Activated CD4-positive, alpha-beta T cell treated with anti-CD3 and anti-CD28 coated beads, Interleukin-2, Interleukin-4, amounts not matched to agents 100 ng/mL and 50 ng/mL, durations not matched to agents 16 hours and 8 hours (primary cell): ENCODE results near the gene SPTBN4.

Source experiments
- DNase-seq: peaks from one replicate; pipeline ENCODE4 v3.0.0-alpha.2; 2020; ENCODE audit warnings: low spot score

Gene SPTBN4

DNA sequence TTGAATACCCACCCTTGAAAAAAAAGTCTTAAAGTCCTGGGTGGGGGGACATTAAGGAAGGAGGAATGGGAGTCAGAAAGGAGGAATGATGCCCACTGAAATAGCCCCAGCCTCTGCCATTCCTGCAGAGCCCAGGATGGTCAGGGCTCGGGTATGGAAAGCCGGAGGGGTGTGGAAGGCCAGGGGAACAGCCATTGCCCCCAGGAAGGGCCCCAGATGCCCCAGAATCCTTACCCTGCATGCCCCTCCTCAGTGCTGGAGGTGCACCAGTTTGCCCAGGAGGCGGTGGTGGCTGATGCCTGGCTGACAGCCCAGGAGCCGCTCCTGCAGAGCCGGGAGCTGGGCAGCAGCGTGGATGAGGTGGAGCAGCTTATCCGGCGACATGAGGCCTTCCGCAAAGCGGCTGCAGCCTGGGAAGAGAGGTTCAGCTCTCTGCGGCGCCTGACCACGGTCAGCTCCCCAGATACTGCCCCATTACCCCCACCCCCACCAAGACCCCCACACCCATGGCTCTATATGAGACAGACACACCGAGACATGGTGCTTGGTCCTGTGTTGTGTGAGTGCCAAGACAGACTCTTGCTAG lies 99.2 kb downstream of the SPTBN4 start:
- no peak for DNase-seq

DNA sequence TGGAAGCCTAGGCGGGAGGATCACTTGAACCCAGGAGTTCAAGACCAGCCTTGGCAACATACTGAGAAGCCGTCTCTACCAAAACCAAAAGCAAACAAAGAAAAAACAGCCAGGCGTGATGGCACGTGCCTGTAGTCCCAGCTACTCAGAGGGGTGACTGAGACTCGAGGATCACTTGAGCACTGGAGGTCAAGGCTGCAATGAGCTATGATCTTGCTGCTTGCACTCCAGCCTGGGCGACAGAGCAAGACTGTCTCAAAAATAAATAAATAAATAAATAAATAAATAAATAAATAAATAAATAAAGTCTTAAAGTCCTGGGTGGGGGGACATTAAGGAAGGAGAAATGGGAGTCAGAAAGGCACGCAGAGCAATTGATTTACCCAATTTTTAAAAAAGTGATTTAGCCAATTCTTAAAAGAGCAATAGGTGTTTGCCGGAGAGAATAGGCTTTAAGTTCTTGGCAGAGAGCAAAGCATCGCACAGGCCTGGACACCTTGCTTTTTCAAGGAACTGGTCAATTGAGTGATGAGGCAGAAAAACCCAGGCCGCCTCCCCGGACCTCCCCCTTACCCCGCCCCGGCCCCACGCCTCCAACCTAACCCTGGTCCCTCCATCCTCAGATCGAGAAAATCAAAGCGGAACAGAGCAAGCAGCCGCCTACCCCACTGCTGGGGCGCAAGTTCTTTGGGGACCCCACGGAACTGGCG lies 100.4 kb downstream of the SPTBN4 start:
- no peak for DNase-seq

DNA sequence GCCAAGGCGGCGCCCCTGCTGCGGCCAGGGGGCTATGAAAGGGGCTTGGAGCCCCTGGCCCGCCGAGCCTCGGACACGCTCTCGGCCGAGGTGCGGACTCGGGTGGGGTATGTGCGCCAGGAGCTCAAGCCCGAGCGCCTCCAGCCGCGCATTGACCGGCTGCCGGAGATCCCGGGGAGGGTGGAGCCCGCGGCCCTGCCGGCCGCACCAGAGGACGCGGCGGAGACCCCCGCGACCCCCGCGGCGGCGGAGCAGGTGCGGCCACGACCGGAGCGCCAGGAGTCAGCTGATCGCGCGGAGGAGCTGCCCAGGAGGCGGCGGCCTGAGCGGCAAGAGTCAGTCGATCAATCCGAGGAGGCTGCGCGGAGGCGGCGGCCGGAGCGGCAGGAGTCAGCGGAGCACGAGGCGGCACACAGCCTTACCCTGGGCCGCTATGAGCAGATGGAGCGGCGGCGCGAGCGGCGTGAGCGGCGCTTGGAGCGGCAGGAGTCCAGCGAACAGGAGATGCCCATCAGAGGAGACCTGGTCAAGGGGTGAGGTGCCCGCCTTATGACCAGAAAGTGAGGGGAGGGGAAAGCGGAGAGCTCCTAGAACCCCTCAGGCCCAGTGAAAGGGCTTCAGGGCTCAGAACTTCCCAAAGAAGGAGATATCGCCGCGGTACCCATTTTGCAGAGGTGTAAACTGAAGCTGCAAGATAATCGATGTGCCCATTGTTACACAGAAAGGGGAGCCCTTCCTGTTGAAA lies 101.1 kb downstream of the SPTBN4 start:
- DNase-seq = no peak

DNA sequence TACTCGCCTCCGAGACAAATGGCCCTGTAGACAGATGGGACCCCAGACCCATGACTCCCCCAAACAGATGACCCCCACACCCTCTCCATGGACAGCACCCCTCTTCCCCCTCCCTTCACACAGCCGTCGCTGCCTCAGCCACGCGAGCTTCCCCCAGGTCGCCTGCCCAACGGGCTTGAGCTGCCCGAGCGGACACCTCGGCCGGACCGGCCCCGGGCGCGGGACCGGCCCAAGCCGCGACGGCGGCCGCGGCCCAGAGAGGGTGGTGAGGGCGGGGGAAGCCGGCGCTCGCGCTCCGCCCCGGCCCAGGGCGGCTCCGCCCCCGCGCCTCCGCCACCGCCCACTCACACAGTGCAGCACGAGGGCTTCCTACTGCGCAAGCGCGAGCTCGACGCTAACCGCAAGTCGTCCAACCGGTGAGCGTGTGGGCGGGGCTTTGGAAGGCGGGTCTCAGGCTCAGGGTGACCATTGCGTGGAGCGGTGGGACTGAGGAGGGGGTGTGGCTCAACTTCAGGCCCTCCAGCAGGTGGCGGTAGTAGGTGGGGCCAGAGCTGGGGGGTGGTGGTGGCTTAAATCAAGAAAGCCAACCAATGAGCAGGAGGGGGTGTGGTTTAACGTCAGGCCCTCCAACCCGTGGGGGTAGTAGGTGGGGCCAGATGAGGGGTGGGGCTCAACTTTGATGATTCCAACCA lies 103.7 kb downstream of the SPTBN4 start:
- DNase-seq = peak; percentile 98

DNA sequence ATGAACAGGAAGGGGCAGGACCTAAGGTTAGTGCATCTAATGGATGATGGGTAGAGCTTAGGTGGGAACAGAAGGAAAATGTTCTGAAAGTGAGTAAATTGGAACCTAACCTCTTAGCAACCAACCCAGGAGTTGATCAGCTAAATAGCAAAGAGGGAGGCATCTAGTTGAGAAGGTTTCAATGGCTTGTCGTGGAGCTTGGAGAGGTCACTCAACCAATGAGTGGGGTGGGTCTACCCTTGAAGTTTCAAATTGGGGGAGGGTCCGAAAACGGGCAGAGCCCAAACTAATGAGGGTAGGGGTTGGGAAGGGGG lies 104.2 kb downstream of the SPTBN4 start:
- DNase-seq = no peak

DNA sequence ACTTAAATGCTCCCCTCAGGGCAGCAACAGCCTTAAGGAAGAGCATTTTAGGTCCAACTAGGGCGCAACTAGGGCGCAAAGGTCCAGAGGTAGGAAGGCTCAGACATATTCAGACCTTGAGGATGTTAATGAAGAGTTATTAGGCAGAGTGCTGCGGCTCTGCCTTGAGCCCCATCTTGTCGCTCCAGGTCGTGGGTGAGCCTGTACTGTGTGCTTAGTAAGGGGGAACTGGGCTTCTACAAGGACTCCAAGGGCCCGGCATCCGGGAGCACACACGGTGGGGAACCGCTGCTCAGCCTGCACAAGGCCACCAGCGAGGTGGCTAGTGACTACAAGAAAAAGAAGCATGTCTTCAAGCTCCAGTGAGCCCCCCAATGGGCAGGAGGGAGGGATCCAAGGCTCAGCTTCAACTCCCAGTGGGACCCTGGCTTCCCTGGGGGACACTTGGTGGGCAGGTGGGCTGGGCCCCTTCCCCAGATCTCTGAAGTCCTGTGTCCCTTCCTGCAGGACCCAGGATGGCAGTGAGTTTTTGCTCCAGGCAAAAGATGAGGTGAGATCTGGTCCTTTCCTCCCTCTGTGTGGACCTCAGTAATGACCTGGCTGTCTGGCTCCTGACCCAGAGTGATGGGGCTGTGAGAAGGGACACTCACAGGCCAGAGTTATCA lies 105.2 kb downstream of the SPTBN4 start:
- no peak for DNase-seq

DNA sequence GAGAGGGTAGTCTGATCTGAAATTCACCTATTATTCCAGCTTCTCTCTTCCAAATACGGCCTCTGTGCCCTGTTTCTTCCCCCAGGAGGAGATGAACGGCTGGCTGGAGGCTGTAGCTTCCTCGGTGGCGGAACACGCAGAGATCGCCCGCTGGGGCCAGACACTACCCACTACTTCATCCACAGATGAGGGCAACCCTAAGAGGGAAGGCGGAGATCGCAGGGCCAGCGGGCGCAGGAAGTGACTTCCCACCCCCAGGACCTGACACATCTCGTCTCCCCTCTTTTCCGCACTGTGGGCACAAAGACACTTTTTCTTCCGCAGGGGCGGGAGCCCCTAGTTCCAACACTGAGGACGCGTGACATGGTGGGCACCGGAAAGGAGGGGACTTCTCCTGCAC lies 108.5 kb downstream of the SPTBN4 start:
- DNase-seq = no peak

DNA sequence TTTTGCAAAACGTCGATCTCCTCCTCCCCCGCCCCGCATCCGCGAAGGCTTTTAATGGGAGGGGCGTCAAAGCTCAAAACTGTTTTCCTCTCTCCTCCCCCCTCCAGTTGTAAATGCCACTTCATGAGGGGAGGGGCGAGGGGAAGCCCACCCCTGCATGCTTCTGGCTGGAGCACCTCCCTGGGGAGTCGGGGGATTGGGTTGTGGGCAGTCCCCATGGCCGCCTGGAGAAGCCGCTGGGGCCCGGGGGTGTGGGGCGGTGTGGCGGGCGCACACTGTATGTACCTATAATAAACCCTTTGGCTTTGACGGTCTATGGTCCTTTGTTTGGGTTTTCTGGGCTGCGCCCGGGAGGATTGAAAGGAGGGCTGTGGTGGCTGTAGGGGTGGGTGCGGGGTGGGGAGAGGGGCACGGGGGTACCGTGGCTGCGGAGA lies 109.4 kb downstream of the SPTBN4 start:
- DNase-seq = no peak

DNA sequence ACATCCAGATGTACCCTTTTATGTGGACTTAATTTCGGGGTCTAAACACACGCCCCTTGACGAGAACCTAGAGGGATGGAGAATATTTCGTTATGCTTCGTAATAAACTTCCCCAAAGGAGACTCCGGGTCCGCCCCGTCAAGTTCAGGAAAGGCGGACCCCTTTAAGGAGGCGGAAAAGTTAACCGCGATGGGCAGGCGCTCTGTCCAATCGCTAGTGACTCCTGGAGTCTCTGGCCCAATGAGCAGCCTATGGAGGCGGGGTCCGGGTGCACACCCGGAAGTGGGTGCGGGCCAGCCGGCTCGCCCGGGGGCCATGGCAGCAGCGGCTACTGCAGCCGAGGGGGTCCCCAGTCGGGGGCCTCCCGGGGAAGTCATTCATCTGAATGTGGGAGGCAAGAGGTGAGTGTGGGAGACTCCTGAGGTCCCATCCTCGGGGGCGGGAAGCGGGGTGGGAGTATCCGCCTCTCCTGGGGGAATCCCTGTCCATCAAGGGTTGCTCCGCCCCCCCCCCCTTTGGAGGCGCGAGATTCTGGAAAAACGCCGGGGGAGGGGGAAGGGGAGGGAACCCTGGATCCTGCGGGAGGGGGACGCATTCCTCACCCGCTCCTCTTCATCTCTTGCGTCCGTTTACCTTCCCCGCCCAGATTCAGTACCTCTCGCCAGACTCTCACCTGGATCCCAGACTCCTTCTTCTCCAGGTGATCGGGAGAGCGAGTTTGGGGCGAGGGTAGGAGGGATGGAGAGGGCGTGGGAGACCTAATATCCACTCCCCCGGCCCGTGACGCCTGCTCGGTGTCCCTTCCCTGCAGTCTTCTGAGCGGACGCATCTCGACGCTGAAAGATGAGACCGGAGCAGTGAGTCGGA lies 110.0 kb downstream of the SPTBN4 start, which contains the start of gene SHKBP1:
Gene SHKBP1, plus strand, starts transcription at position 289 of the 867 bp plus-strand sequence. Its CDS starts 27 bp downstream, at position 316.
- DNase-seq = peak; percentile 94

DNA sequence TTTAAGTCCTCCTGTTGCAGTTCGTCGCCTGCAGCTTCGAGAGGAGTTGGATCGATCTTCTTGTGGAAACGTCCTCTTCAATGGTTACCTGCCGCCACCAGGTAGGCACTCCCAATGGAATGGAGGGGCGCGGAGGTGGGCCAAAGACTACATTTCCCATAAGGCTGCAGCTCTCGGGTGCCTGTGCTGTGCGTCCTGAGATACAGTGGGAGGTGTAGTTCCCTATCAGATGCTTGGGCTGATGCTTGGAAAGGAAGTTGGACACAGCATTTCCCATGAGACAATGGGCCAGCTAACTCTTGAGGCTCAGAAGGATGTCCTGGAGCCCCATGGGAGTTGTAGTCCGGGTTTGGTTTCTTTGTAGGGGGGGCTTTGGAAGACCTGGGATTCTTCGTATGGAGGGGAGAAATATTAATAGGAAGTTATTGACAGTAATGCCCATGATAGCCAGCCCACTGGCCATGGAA lies 111.7 kb downstream of the SPTBN4 start:
- DNase-seq = no peak

DNA sequence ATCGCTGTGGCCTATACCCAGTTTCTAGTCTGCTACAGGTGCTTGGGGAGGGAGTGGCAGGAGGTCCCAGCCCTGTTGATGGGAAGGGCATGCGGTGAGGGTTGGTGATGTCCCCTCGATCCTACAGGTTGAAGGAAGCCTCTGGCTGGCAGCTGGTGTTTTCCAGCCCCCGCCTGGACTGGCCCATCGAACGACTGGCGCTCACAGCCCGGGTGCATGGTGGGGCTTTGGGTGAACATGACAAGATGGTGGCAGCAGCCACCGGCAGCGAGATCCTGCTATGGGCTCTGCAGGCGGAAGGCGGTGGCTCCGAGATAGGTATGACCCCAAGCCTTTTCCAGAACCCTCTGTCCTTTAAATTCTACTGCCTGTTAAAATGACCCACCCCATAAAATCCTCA lies 113.8 kb downstream of the SPTBN4 start:
- no peak for DNase-seq

DNA sequence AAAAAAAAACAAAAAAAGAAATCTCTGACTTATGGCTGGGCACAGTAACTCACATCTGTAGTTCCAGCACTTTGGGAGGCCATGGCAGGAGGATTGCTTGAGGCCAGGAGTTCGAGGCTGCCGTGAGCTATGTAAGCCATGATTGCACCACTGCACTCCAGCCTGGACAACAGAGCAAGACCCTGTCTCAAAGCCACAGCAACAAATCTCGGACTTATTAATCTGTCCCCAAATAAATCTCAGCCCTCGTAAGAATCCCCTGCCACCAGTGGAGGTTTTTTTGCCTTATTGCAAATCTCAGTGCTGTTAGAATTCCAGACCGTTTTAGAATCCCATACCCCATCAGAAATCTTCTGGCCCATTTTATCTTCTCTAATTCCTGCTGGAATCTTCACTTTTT lies 114.7 kb downstream of the SPTBN4 start:
- DNase-seq = no peak

DNA sequence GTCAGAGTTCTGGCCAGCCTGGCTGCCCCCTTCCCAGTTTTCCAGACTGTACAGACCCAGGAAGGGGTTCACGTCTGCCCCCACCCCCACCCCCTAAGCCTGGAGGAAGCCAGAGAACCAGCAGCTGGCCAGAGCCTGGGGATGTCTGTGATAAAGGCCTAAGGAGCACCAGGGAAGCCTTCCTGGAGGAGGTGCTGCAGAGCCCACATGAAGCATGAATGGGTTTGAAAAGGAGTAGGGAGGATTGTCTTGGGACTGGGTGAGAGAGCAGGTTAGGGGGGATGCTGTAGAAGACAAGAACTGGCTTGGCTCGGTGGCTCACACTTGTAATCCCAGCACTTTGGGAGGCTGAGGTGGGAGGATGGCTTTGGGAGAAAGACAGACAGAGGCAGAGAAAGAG lies 115.7 kb downstream of the SPTBN4 start:
- DNase-seq = no peak

DNA sequence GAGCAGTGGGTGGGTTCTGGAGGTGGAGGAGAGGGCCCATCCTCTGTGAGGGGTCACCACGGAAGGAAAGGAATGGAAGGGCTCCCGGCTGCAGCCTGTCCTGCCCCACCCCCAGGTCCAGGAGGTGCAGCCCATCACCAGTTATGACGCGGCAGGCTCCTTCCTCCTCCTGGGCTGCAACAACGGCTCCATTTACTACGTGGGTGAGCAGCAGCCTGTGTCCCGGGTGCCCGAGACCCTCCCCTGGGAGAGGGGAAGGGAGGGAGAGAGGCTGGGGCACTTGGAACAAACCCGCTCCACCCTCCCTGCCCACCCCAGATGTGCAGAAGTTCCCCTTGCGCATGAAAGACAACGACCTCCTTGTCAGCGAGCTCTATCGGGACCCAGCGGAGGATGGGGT lies 116.5 kb downstream of the SPTBN4 start:
- no peak for DNase-seq

DNA sequence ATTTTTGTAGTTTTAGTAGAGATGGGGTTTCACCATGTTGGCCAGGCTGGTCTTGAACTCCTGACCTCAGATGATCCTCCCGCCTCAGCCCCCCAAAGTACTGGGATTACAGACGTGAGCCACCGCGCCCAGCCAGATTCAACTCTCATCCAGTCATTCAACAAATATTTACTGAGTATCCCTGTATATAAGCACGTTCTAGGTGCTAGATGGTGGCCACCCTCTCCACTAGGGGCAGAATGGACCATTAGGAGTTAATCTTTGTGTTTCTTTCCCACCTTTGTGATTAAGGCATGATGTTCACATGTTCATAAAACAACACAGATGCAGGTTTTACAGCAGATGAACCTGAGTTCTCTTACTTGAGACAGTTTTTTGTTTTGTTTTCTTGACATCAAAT lies 117.2 kb downstream of the SPTBN4 start:
- DNase-seq = no peak

DNA sequence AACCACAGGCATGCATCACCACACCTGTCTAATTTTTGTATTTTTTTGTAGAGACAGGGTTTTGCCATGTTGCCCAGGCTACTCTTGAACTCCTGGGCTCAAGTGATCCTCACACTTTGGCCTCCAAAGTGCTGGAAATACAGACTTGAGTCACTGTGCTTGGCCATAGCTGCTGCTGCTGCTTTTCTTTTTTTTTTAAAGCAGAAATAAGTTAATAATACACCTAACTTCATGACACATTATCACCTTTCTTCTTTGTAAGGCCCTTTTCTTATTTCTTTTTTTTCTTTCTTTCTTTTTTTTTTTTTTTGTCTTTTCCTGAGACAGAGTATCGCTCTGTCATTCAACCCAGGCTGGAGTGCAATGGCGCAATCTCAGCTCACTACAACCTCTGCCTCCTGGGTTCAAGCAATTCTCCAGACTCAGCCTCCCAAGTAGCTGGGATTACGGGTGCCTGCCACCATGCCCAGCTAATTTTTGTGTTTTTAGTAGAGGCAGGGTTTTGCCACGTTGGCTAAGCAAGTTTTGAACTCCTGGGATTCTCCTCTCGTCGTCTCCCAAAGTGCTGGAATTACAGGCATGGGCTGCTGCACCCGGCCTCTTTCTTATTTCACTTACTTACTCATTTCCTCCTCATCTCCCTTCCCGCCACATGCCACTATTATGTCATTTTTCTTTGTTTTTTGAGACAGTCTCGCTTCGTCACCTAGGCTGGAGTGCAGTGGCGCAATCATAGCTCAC lies 118.6 kb downstream of the SPTBN4 start:
- no peak for DNase-seq

DNA sequence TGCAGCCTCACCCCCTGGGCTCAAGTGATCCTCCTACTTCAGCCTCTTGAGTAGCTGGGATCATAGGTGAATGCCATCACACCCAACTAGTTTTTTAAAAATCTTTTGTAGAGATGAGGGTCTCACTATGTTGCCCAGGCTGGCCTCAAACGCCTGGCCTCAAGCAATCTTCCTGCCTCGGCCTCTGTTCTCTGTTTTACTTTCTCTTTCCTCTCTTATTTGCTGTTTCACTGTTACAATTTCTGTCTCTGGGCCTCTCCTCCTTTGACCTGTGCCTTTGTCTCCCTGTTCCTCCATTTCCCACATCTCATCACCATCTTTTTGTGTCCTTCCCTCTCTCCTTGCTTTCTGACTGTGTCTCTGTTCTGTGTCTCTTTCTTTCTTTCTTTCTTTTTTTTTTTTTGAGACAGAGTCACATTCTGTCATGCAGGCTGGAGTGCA lies 119.2 kb downstream of the SPTBN4 start:
- no peak for DNase-seq

DNA sequence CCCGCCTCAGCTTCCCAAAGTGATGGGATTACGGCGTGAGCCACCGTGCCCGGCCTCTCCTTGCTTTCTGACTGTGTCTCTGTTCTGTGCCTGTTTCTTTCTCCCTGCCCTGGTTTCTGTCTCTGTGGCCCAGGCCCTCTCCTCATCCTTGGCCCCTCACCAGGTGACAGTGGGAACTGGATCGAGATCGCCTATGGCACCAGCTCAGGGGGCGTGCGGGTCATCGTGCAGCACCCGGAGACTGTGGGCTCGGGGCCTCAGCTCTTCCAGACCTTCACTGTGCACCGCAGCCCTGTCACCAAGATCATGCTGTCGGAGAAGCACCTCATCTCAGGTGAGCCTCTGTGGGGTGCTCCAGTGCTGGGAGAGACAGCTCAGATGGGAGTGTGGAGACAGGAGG lies 119.8 kb downstream of the SPTBN4 start:
- DNase-seq = no peak

DNA sequence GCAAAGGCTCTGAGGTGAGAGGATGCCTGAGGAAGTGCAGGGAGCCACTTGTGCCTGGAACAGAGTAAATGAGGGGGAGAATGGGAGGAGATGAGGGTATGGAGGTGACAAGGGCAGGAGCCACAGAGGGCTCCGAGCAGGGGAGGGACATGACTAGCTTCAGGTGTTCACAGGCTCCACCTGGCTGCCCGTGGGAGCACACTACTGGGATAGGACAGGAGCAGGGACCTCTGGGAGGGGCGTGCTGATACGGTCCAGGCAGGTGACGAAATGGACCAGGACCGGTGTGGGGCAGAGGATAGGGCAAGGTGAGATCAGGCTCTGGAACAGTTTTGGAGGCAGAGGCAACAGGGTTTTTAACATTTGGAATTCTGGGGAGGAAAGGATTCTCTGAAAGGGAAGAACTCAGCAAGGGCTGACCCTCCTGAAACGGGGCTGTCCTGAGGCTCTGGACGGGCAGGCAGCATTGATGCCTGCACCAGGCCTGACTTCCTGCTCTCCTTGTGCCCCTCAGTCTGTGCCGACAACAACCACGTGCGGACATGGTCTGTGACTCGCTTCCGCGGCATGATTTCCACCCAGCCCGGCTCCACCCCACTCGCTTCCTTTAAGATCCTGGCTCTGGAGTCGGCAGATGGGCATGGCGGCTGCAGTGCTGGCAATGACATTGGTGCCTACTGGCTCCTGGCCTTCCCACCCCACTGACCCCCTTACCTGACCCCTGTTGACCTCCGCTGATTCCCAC lies 121.5 kb downstream of the SPTBN4 start:
- DNase-seq = no peak
